Brain microvascular endothelial cell (primary cell): ENCODE results near the gene NACC2.
"Not testable (repeated sequence)": the region's sequence is repeated elsewhere in the genome, so short reads cannot be mapped to it uniquely, and the experiment has no call there.

Experiments
- DNase-seq: peaks from one replicate; pipeline ENCODE4 v3.0.0-alpha.2; 2020
- H3K27ac ChIP-seq: fragments of 250-450 bp; sonication (Bioruptor Pico); 2 replicates; pipeline ENCODE4 v1.5.1; 2020; ENCODE audit warnings: mild to moderate bottlenecking, moderate library complexity
- H3K27me3 ChIP-seq: fragments of 250-450 bp; sonication (Bioruptor Pico); replicated peaks from 2 replicates; pipeline ENCODE4 v1.5.1; 2020; ENCODE audit warnings: mild to moderate bottlenecking
- H3K36me3 ChIP-seq: fragments of 250-450 bp; sonication (Bioruptor Pico); replicated peaks from 2 replicates; pipeline ENCODE4 v1.5.1; 2020; ENCODE audit warnings: mild to moderate bottlenecking
- H3K4me3 ChIP-seq: 2 replicates; pipeline ENCODE4 v1.5.1; 2011; ENCODE audit warnings: low read depth, mild to moderate bottlenecking, control low read depth, low read length, moderate library complexity
- in situ Hi-C: cut with HindIII; loops from 2 replicates; pipeline ENCODE4 v1.10.0; 2017; ENCODE audit warnings: low sequenced_read_pairs, low pct_ligation_motif_present
- TF ChIP-seq, protein P1 (sequence below): IDR thresholded peaks from 2 replicates; pipeline ENCODE4 v1.5.1; 2011; ENCODE audit warnings: low read depth, mild to moderate bottlenecking, moderate library complexity, low read length, control low read depth, inconsistent platforms; ENCODE audit errors: missing control alignments

The NACC2 gene

DNA sequence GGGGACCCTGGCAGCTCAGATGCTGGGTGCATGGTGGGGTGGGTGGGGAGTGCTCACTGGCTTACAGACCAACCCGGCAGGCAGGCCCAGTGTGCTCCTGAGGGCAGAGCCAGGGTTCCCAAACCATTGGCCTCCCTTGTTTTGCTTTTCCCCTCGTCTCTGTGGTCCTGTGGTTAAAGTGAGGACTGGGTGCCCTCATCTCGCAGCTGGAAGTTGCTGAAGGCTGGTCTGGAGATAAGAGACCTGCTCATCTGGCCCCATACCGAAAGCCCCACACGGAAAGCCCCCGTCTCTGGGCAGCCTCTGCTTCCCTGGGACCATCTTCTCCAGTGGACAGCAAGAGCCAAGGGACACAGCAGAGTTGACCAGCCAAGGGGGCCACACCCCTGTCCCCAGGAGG is 9.8 kb upstream of the NACC2 start:
- no peak for DNase-seq
- H3K27me3 ChIP-seq: no peaks in the 10 kb centered on the region
- in situ Hi-C loops: no loop called here
- TF ChIP-seq, protein P1, sequence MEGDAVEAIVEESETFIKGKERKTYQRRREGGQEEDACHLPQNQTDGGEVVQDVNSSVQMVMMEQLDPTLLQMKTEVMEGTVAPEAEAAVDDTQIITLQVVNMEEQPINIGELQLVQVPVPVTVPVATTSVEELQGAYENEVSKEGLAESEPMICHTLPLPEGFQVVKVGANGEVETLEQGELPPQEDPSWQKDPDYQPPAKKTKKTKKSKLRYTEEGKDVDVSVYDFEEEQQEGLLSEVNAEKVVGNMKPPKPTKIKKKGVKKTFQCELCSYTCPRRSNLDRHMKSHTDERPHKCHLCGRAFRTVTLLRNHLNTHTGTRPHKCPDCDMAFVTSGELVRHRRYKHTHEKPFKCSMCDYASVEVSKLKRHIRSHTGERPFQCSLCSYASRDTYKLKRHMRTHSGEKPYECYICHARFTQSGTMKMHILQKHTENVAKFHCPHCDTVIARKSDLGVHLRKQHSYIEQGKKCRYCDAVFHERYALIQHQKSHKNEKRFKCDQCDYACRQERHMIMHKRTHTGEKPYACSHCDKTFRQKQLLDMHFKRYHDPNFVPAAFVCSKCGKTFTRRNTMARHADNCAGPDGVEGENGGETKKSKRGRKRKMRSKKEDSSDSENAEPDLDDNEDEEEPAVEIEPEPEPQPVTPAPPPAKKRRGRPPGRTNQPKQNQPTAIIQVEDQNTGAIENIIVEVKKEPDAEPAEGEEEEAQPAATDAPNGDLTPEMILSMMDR: no peak
- no peak overlapping the region for H3K27ac ChIP-seq
- H3K4me3 ChIP-seq: no peak overlapping the region
- no peaks in the 10 kb centered on the region for H3K36me3 ChIP-seq

DNA sequence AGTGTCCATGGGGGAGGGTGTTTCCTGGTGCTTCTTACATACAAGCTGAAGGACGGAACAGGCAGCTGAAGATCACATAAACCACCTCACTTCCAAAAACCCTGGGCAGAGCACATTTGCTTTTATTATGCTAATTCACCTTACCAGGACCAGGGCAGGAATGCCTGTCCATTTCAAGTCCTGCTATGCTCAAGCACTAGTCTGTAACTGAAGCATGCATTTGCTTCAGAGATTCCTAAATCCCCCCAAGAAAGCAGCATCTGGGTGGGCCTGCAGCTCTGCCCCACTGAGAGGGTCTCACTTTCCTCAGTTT is 9.4 kb upstream of the NACC2 start:
- TF ChIP-seq, protein P1: no peak
- in situ Hi-C loops: no loop called here
- H3K27ac ChIP-seq: no peak overlapping the region
- no peak overlapping the region for H3K4me3 ChIP-seq
- no peaks in the 10 kb centered on the region for H3K36me3 ChIP-seq
- no peaks in the 10 kb centered on the region for H3K27me3 ChIP-seq
- DNase-seq: no peak

DNA sequence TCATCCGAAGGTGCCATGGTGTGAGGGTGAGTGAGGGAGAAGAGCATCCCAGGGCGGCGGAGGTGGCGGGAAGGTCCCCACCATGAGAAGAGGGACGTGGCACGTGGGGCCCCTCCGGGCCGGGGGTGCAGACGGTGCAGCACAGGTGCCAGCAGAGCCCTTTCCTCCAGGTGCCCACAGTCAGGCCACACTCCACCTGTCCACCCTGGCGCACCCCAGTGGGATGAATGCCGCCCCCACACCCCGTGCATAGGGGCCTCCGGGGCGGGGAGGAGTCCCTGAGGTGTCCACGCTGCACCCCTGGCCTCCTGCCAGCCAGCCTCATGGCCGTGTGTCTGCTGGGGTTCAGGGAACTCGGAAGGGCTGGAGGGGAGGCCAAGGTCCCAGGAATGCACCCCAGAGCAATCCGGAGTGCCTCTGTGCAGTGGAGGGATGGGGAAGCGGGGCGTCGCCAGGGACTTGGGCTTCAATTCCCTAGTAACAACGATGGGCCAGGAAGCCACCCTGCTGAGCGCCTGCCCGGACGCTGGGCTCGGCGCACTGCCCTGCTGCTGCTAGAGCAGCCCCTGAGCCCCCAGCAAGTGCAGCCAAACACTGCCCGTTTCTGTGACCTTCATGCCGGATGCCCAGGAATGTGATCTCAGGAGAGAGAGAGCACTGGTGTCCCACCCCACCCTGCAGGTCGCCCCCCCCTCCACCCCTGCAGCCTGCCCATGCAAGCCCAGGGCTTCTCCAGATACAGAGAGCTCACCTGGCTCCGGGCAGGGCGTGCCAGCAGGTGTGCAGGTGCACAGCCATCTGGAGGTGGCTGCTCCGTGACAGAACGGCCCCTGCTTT is 8.8 kb upstream of the NACC2 start:
- H3K4me3 ChIP-seq: no peak overlapping the region
- no peak for DNase-seq
- no peaks in the 10 kb centered on the region for H3K27me3 ChIP-seq
- in situ Hi-C loops: no loop called here
- no peak overlapping the region for H3K27ac ChIP-seq
- no peaks in the 10 kb centered on the region for H3K36me3 ChIP-seq
- TF ChIP-seq, protein P1: no peak

DNA sequence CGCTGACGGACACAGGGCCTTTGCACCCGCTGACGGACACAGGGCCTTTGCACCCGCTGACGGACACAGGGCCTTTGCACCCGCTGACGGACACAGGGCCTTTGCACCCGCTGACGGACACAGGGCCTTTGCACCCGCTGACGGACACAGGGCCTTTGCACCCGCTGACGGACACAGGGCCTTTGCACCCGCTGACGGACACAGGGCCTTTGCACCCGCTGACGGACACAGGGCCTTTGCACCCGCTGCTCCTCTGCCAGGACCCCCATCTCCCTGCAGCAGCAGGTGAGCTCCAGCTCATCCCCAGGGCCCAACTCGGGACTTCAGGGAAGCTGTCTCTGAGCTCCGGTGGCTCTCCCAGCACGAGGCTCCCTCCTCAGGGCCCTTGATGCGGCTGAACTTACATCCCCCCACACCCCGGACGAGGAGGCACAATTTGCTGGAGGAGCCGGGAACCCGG is 6.6 kb upstream of the NACC2 start:
- in situ Hi-C loops: not testable (repeated sequence)

DNA sequence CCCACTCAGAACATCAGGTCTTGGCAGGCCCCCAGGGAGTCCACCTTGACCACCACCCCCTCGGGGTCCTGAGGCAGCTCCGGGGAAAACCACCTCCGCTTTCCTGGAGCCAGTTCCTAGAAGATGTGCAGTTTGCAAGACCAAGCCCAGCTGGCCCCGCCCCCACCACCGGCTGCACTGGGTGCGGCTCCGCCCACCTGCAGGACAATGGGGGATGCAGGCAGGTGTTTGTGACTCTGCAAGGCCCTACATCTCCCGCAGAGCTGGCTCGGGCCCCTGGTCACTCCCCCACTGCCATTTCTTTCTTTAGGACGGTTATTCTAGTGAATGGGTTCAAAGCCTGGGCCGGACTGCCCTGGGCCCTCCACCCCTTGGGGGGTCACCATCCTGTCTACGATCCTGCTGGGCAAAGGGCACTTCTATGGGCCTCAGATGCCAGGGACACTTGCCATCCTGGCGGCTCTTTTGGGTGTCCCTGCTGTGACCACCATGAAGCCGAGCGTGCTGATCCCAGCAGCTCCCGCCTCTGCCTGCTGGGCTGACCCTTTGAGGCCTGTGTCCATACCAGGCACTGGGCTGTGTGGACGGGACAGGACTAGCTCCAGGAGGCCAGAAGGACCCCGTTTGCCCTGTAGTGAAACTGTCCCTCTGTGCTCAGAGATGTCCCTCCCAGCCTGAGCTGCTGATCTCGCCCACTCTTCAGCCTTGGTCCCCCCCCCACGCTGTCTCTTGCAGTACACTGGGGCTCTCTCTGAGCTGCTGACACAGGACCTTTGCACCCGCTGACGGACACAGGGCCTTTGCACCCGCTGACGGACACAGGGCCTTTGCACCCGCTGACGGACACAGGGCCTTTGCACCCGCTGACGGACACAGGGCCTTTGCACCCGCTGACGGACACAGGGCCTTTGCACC is 5.9 kb upstream of the NACC2 start:
- Histone ChIP-seq H3K4me3 (no peak overlapping the region), H3K27me3 (no peaks in the 10 kb centered on the region), H3K36me3 (no peaks in the 10 kb centered on the region), H3K27ac (no peak overlapping the region)
- no peak for DNase-seq
- TF ChIP-seq, protein P1: no peak
- in situ Hi-C loops: no loop called here

More for the DNA sequence above, 6.6 kb upstream of the NACC2 start:
- DNase-seq, H3K36me3 ChIP-seq, H3K27ac ChIP-seq, H3K4me3 ChIP-seq, H3K27me3 ChIP-seq: not testable (repeated sequence)

DNA sequence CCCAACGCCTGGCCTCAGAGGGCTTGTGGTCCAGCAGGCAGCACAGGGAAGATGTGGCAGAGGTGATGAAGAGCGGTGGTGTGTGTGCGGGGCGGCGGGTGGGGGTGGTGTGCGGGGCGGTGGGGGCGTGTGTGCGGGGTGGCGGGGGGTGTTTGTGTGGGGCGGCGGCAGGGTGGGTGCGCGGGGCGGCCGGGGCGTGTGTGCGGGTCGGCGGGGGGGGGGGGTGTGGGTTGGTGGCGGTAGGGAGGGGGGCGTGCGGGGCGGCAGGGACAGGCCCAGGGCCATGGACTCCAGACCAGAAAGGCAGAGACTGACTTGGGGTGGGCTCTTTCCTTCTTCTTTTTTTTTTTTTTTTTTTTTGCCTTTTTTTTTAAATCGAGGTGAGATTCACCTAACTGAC is 4.5 kb upstream of the NACC2 start:
- Histone ChIP-seq H3K36me3 (no peaks in the 10 kb centered on the region), H3K4me3 (no peak overlapping the region), H3K27ac (no peak overlapping the region), H3K27me3 (no peaks in the 10 kb centered on the region)
- TF ChIP-seq, protein P1: no peak
- no peak for DNase-seq
- in situ Hi-C loops: no loop called here
